ENCODE results near the gene CHST3.

DNA sequence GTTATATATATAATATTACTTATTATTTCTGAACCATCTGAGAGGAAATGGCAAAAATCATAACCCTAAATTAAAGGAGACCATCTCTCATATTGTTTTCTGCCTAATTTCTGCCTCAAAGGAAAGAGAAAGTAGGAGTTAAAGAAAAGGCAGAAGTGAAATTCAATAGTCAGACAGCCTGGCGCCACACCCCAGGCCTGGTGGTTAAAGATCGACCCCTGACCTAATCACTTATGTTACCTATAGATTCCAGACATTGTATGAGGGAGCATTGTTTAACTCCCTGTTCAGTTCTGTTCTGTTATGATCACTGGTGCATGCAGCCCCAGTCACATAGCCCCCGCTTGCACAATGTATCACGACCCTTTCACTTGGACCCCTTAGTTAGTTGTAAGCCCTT lies 24.9 kb upstream of the CHST3 start:
- TF ChIP-seq POLR2A (IDR thresholded peaks at IDR 0.05): no peak
- TF ChIP-seq, protein P1, sequence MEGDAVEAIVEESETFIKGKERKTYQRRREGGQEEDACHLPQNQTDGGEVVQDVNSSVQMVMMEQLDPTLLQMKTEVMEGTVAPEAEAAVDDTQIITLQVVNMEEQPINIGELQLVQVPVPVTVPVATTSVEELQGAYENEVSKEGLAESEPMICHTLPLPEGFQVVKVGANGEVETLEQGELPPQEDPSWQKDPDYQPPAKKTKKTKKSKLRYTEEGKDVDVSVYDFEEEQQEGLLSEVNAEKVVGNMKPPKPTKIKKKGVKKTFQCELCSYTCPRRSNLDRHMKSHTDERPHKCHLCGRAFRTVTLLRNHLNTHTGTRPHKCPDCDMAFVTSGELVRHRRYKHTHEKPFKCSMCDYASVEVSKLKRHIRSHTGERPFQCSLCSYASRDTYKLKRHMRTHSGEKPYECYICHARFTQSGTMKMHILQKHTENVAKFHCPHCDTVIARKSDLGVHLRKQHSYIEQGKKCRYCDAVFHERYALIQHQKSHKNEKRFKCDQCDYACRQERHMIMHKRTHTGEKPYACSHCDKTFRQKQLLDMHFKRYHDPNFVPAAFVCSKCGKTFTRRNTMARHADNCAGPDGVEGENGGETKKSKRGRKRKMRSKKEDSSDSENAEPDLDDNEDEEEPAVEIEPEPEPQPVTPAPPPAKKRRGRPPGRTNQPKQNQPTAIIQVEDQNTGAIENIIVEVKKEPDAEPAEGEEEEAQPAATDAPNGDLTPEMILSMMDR (IDR thresholded peaks at IDR 0.05): no peak

Measured in breast epithelium (tissue), 3 donors.